Aorta (tissue), 5 donors: ENCODE results near the gene DYRK3. TPM values are rescaled to one million over a fixed set of nuclear protein-coding genes. Genes with fewer than 3 reads are reported as not detected.

Source experiments
- ATAC-seq: fragments of 200-7000 bp; cut with Tn5 transposase; one replicate; pipeline ENCODE4 v1.9.1; 2022; ENCODE audit warnings: moderate library complexity; ENCODE audit not compliant: low FRiP score
- DNase-seq, 2 donors: peaks; one replicate each; pipeline ENCODE4 v3.0.0-alpha.2; 2020
- H3K27ac ChIP-seq, 2 donors: one replicate each; pipeline ENCODE4 v1.5.1; 2013; ENCODE audit warnings: low read length in 2 of 2, mild to moderate bottlenecking in 2 of 2, moderate library complexity in 2 of 2, control low read depth in 1 of 2, inconsistent platforms in 1 of 2, low read depth in 1 of 2
- H3K27me3 ChIP-seq, 2 donors: one replicate each; pipeline ENCODE4 v1.6.1; 2013; ENCODE audit warnings: control low read depth in 1 of 2, low read length in 1 of 2, mild to moderate bottlenecking in 1 of 2, moderate library complexity in 1 of 2; ENCODE audit not compliant: insufficient read depth in 2 of 2, control insufficient read depth in 1 of 2
- H3K36me3 ChIP-seq, 2 donors: one replicate each; pipeline ENCODE4 v1.6.1; 2013; ENCODE audit warnings: control low read depth in 1 of 2, low read length in 1 of 2, mild to moderate bottlenecking in 1 of 2; ENCODE audit not compliant: insufficient read depth in 2 of 2, control insufficient read depth in 1 of 2
- H3K4me1 ChIP-seq, 2 donors: one replicate each; pipeline ENCODE4 v1.6.1; 2013; ENCODE audit warnings: low read length in 2 of 2, control low read depth in 1 of 2, mild to moderate bottlenecking in 1 of 2, moderate library complexity in 1 of 2; ENCODE audit not compliant: insufficient read depth in 2 of 2, control insufficient read depth in 1 of 2
- H3K4me3 ChIP-seq, 2 donors: one replicate each; pipeline ENCODE4 v1.5.1; 2013; ENCODE audit warnings: low read length in 2 of 2, control low read depth in 1 of 2, mild to moderate bottlenecking in 1 of 2
- H3K9me3 ChIP-seq: one replicate; pipeline ENCODE4 v1.6.1; 2013; ENCODE audit warnings: mild to moderate bottlenecking, low read length; ENCODE audit not compliant: control insufficient read depth
- WGBS, 2 donors: extraction: QIAGEN DNeasy Blood & Tissue Kit; methylation state at CpG; one replicate each; pipeline ENCODE4 v1.1.7; 2013; 5-methylcytosine and 5-hydroxymethylcytosine counted together
- intact Hi-C, 2 donors: fragments of 100-400 bp; cut with DNase I; formaldehyde crosslinking; loops; one replicate each; pipeline versions ENCODE4 v1.14.2 to v1.15.0; 2022
- polyA plus RNA-seq, 2 donors: library from polyadenylated mRNA; stranded (reverse); fragments of 200-250 nt; gene quantifications; one replicate each; pipeline ENCODE4 v1.2.3, GENCODE V29; 2013
- total RNA-seq, 2 donors: library from RNA; stranded (reverse); fragmentation: NEBNext Ultra II Directional; extraction: Animal tissue kit (Norgen Biotek cat#: 25700); gene quantifications; one replicate each; pipeline ENCODE4 v1.2.1, GENCODE V29; 2021
- donor health status: healthy with polysubstance abuse.
- donor health status: Bipolar disorder and iron deficiency.
- donor health status: DM: no; HTN: no; CAD: no.
- donor health status: DM: no; HTN: no; CAD: no.
- donor health status: DM: yes; HTN: yes; CAD: no.

The DYRK3 gene
- total and polyA plus RNA-seq, 4 donors = 2.8 to 10.7 (median 6.2) TPM

DNA sequence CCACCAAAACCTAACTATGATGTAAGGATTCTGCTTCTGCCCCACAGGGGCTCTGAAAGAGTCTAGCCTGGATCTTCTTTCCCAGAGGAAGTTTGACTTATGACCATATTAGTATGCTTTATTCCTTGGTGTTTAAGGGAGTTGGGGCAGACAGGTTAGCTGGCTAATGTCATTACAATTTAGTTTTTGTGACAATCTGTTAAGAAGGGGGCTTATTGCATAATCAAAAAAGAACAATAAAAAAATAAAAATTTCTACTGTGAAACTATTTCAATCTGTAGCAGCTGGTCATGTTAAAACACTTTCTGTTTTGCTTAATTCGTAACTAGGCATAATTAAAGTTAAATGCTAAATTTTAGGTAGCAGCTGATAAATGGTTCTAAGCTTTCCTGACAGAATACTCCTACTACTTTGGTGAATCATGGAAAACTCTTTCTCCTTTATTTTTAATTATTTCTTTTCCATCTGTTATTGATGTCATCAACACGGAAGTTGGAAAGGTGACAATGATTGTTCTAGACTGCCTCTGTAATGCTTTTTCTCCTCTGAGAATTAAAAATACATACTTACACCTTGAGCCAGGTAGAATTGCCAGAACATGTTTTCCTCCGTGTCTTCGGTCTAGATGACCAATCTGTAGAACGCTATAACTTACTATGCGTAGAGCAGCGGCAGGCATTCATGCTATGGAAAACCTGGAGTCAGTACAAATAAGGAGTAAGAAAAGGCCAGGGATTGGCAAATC is 18.6 kb downstream of the DYRK3 start:
- 95 to 96% methylated on average over 7 of the region's 7 CpGs for WGBS, 2 donors
- Histone ChIP-seq H3K27me3 (no peaks in the 10 kb centered on the region), H3K4me1 (no peaks in the 10 kb centered on the region), H3K36me3 (peaks cover 0 to 2% of the 10 kb centered on the region in 2 donors), H3K27ac (no peak overlapping the region), H3K4me3 (no peak overlapping the region), H3K9me3 (no peaks in the 10 kb centered on the region)
- intact Hi-C loops = no loop called here
- DNase-seq (no peak), ATAC-seq (no peak)

DNA sequence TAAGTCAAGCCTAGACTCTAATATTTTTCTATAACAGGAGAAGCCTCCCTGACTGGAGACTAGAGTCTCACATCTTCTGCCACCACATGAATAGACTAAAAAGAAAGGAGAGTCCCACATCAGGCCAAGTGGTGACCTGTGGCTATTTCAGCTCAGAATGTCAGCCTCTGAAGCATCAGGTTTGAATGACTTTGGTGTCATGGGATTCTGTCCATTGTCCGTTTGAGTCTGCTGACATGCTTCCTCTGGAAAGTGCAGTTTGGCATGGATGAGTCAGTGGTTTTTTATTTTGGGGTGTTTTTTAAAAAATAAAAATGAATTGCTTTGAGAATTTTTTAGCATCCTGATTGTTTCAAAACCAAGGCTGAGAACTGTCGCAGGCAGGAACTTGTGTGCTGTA is 19.5 kb downstream of the DYRK3 start:
- intact Hi-C loops = no loop called here
- Histone ChIP-seq H3K27me3 (no peaks in the 10 kb centered on the region), H3K4me1 (no peaks in the 10 kb centered on the region), H3K36me3 (no peaks in the 10 kb centered on the region), H3K4me3 (no peak overlapping the region), H3K9me3 (no peaks in the 10 kb centered on the region), H3K27ac (no peak overlapping the region)
- WGBS, 2 donors = 88 to 93% methylated on average over 2 of the region's 2 CpGs
- DNase-seq (no peak), ATAC-seq (no peak)

DNA sequence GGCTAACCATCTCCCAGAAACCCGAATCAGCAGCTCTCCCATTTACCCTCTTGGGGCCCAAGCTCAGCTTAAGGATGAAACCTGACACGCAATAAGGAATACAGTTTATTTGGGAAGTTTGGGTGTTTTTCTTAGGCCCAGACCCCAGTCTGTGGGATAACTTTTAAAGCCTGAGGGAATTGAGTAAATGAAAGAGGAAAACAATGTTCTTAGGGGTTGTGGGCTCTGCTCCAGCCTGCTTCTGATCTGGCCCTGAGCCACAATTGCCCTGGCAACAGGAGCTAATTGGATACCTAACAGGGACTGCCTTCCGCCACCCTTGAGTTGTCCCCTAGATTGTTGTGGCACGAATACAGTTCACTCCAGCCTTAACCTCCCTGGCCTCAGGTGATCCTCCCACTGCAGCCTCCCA is 20.1 kb downstream of the DYRK3 start:
- 89% methylated on average over 4 of the region's 4 CpGs for WGBS, 2 donors
- intact Hi-C loops = no loop called here
- Histone ChIP-seq H3K27ac (no peak overlapping the region), H3K4me1 (no peaks in the 10 kb centered on the region), H3K27me3 (no peaks in the 10 kb centered on the region), H3K9me3 (no peaks in the 10 kb centered on the region), H3K4me3 (no peak overlapping the region), H3K36me3 (no peaks in the 10 kb centered on the region)
- DNase-seq (no peak), ATAC-seq (no peak)

DNA sequence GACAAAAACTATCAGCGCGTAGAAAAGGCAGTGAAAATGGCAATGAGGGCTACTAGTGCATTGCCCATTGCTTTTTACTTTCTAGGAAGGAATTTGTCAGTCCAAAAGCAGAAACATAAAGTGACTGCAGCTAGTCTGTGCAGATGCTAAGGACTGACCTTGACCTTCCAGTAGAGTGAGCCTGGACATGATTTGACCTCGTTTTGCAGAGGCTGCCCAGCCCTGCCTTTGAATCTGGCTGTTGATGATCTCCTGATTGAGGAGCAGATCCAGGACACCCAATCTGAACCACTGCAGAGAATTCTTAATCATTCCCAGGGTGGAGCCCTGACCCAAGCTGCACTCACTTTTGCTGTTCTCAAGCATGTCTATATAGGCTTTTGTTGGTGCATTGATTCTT is 21.6 kb downstream of the DYRK3 start:
- Histone ChIP-seq H3K27me3 (no peaks in the 10 kb centered on the region), H3K4me3 (no peak overlapping the region), H3K9me3 (no peaks in the 10 kb centered on the region), H3K36me3 (no peaks in the 10 kb centered on the region), H3K4me1 (no peaks in the 10 kb centered on the region), H3K27ac (no peak overlapping the region)
- intact Hi-C loops = no loop called here
- WGBS, 2 donors = 93 to 98% methylated on average over 3 of the region's 3 CpGs
- no peak for DNase-seq
- no peak for ATAC-seq

DNA sequence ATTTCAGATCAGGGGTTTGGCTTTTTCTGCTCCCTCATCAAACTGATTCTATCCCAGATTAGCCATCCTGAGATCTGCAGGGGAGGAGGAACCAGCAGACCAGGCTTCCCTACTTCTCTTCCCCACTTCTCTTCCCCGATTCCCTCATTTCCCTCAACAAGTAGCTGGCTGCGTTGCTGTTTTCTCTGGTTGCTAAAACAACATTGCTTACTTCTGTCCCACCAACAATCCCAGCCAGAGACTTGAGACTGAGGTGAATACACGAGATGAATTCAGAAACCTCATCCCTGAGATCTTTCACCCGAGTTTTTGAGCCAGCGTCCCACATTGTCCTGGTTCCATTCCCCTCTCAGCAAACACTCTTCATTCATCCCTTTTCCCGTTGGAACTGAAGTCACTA is 22.4 kb downstream of the DYRK3 start:
- no peak overlapping the region for H3K27ac ChIP-seq

DNA sequence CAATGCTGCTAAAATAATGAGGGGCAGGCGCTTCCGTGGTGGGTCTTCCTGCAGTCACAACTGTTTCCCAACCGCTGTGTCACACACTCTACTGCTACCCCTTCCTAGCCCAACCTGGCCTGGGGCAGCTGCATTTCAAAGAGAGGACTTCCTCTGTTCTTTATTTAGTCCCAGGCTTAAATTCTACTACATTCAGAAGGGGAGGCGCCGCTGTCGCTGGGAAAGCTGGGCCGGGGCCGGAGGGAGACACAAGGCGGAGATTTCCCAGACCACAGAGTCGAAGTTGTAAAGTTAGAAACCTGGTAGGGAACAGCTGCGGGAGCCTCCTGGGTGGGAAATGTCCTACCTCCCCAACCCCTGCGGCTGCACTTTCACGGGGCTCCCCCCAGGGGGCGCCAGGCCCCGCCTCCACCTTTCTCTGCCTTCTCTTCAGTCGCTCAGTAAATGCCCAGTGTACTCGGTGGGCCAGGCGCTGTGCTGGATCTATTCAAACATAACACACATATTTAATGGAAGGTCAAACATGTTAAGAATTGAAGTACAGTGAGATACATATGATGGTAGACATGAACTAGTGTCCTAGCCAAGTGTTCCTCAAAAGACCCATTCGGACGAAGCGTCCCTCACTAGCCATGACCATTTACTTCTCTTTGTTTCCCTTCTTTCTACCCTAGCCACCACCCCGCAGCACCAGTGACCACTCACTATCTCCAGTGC is 23.1 kb downstream of the DYRK3 start:
- 31 to 36% methylated on average over 22 of the region's 22 CpGs for WGBS, 2 donors
- Histone ChIP-seq H3K4me3 (no peak overlapping the region), H3K27ac (no peak overlapping the region), H3K27me3 (no peaks in the 10 kb centered on the region), H3K4me1 (no peaks in the 10 kb centered on the region), H3K9me3 (no peaks in the 10 kb centered on the region), H3K36me3 (no peaks in the 10 kb centered on the region)
- DNase-seq (peak; percentile 58 to 81), ATAC-seq (peak; percentile 66)
- intact Hi-C loops = no loop called here

More for the DNA sequence above, 22.4 kb downstream of the DYRK3 start:
- Histone ChIP-seq H3K27me3 (no peaks in the 10 kb centered on the region), H3K4me1 (no peaks in the 10 kb centered on the region), H3K36me3 (no peaks in the 10 kb centered on the region), H3K9me3 (no peaks in the 10 kb centered on the region), H3K4me3 (no peak overlapping the region)
- WGBS, 2 donors = 57 to 59% methylated on average over 6 of the region's 6 CpGs
- ATAC-seq = no peak
- DNase-seq = no peak
- intact Hi-C loops = no loop called here

DNA sequence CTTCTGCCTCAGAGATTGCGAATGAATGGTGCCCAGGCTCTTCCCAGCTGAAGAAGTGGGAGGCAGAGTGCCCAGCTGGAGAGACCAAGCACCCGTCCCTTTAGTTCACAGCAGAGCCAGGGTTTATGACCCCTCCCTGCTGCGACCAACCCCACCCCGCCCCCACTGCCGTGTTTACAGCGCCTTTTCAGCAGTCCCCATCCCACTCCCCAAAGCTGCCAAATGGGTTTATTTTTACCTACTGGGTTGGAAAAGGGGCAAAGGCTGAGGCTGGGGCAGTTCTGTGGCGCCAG is 23.6 kb downstream of the DYRK3 start:
- Histone ChIP-seq H3K4me1 (no peaks in the 10 kb centered on the region), H3K4me3 (no peak overlapping the region), H3K9me3 (no peaks in the 10 kb centered on the region), H3K27ac (no peak overlapping the region), H3K27me3 (no peaks in the 10 kb centered on the region), H3K36me3 (no peaks in the 10 kb centered on the region)
- ATAC-seq (no peak), DNase-seq (no peak)
- intact Hi-C loops = no loop called here
- 58 to 65% methylated on average over 7 of the region's 7 CpGs for WGBS, 2 donors

DNA sequence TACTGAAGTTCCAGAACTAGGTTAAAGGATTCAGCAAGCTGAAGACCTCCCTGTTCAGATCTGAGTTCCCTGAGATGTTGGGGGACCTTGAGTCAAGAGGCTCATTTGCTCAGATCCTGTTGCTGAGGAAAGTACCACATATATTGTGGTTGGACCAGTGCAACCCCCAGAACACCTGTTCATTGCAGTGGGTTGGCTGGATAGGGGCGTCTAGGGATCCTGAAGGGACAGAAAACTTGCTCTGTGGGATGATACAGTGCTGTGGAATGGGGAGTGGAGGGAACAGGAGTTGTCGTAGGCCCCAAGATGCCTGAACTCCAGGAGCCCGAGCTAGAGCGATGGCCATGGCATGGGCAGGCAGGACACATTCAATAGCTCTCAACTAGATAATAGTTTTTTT is 24.8 kb downstream of the DYRK3 start:
- ATAC-seq (no peak), DNase-seq (no peak)
- Histone ChIP-seq H3K9me3 (no peaks in the 10 kb centered on the region), H3K4me3 (no peak overlapping the region), H3K27ac (no peak overlapping the region), H3K4me1 (no peaks in the 10 kb centered on the region), H3K36me3 (no peaks in the 10 kb centered on the region), H3K27me3 (no peaks in the 10 kb centered on the region)
- WGBS, 2 donors = 96 to 97% methylated on average over 4 of the region's 4 CpGs
- intact Hi-C loops = loop anchor here (10.0 kb wide), 2 partner anchors 45 to 175 kb away; partner anchors contain the start of gene EIF2D (in 1 of the 2)
